Subcutaneous adipose tissue (tissue), 4 donors: ENCODE data around the gene FHL2. TPM values are rescaled to one million over a fixed set of nuclear protein-coding genes. Genes with fewer than 3 reads are reported as not detected.

Experiments used
- total RNA-seq, 4 donors: library from RNA; depleted of rRNA; stranded (reverse); fragments of >200 nt; gene quantifications; one replicate each; pipeline ENCODE4 v1.1.0, GENCODE V29; 2016
- TF ChIP-seq, protein P1 (sequence below): fragments of 450-650 bp; IDR thresholded peaks from one replicate; pipeline ENCODE4 v1.5.1; 2016; ENCODE audit warnings: low read depth, mild to moderate bottlenecking, control low read depth, antibody characterized with exemption, moderate library complexity

FHL2 gene
- total RNA-seq, 4 donors from 2014 or later, result 24.1 to 35.9 (median 30.2) TPM

DNA sequence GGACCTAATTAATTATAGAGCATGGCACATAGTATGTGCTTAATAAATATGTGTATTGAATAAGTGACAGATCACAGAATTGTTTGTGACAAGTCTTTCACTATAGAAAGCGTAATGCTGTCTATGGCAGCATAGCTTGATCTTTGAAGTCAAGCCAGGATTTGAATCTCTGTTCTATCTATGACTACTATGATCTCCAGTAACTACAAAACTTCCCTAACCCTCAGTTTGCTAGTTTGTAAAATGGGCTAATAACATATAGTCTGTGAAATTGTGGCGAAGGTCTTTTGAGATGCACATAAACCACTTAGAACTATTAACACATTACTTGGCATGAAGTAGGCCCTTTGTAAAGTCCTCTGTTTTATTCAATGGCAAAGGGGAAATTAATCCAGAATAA, 4.0 kb upstream of the FHL2 start:
- TF ChIP-seq, protein P1, sequence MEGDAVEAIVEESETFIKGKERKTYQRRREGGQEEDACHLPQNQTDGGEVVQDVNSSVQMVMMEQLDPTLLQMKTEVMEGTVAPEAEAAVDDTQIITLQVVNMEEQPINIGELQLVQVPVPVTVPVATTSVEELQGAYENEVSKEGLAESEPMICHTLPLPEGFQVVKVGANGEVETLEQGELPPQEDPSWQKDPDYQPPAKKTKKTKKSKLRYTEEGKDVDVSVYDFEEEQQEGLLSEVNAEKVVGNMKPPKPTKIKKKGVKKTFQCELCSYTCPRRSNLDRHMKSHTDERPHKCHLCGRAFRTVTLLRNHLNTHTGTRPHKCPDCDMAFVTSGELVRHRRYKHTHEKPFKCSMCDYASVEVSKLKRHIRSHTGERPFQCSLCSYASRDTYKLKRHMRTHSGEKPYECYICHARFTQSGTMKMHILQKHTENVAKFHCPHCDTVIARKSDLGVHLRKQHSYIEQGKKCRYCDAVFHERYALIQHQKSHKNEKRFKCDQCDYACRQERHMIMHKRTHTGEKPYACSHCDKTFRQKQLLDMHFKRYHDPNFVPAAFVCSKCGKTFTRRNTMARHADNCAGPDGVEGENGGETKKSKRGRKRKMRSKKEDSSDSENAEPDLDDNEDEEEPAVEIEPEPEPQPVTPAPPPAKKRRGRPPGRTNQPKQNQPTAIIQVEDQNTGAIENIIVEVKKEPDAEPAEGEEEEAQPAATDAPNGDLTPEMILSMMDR, result no peak

DNA sequence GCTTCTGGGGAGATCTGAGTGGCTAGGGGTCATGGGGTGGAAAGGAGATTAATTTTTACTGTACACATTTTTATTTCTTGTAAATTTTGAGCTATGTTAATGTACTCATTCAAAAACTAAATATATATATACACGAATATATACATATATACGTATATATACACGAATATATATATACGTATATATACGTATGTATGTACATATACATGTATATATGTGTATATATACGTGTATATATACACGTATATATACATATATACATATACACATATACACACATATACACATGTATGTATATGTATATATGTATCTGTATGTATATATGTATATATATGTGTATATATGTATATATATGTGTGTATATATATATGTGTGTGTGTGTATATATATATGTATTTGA, 3.0 kb upstream of the FHL2 start:
- TF ChIP-seq, protein P1, result no peak

GRCh38 chr2:105400138-105400540, 1.3 kb upstream of the FHL2 start:
- TF ChIP-seq, protein P1, result no peak

- TF ChIP-seq, protein P1, result no peak
Measured at GRCh38 chr2:105399207-105399861, 483 bp upstream of the FHL2 start.

GRCh38 chr2:105397953-105398335, 907 bp downstream of the FHL2 start:
- TF ChIP-seq, protein P1, result no peak

DNA sequence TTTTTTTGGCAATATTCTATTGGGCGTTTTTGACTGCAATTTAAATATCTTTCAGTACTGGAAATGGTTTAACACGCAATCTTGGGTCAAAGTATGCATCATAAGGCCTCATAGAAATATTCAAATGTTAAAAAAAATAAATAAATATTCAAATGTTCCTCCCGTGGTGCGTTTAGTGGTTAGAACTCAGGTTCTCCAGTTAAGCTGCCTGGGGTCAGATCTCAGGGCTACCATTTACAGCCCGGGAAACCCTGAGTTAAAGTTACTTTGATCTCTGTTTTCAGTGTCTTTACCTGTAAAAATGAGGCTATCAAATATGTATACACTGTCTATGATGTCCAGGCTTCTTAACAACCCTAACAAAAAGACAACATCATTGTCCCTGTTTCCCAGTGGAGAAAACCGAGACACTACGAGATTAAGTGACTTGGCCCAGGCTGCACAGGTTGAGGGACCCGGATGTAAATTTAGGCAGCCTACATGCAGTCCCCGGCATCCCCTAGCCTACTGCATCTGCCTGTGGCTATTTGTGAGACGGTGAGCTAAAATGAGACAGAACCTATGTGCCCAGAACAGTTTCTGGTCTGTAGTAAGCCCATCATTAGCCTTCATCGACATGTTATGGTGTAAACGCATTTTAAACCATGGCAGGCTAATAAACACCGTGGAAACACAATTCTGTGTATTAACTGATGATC, 1.7 kb downstream of the FHL2 start:
- TF ChIP-seq, protein P1, result no peak

DNA sequence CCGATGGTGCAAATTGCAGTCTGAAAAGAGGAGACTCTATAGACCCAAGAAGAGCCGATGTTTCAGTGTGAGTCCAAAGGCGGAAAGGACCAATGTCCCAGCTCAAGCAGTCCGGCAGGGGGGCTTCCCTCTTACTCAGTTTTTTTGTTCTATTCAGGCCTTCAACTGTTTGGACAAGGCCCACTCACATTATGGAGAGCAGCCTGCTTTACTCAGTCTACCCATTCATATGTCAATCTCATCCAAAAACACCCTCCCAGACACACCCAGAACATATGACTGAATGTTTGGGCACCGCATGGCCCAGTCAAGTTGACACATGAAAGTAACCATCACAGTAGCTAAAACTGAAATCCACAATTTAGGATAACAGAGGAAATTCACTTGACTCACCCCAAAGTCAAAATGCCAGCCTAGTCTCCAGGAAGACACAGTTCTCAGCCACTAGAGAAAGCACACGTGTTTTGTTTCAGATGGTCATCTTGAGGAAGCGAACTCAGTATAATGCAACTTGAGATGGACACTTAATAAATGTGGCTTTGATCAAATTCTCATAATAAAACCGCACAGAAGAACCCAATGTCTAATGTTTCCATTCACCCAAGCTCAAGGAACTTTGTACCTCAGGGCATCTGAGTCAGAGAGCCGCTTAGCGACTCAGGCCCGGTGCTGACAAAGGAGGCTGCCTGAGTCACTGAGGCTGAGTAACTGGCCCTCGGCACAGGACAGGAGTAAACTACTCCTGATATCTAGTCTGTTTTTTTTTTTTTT, 2.4 kb downstream of the FHL2 start:
- TF ChIP-seq, protein P1, result no peak
